Panc1 (cell line): ENCODE results near the gene ITPKB. TPM values are rescaled to one million over a fixed set of nuclear protein-coding genes. Genes with fewer than 3 reads are reported as not detected.
"Not testable (repeated sequence)": the region's sequence is repeated elsewhere in the genome, so short reads cannot be mapped to it uniquely, and the experiment has no call there.

Experiments used
- ATAC-seq: fragments of 200-7000 bp; cut with Tn5 transposase; 2 replicates; pipeline ENCODE4 v1.9.1; 2020; ENCODE audit warnings: mild to moderate bottlenecking, moderate library complexity
- BruUV-seq: library from RNA; stranded (reverse); fragments of 400-500 nt; replicated peaks from 2 replicates; lab custom pipeline; 2021; lab: Mats Ljungman, UMichigan
- CTCF ChIA-PET: fragments of 300-600 bp; sonication (Branson Sonifier 250); formaldehyde crosslinking; loops from one replicate; lab custom pipeline; 2022; ENCODE audit warnings: antibody characterized with exemption; lab: Charles Lee
- POLR2A ChIA-PET: fragments of 300-600 bp; sonication (Branson Sonifier 250); formaldehyde crosslinking; loops from one replicate; lab custom pipeline; 2022; ENCODE audit warnings: antibody characterized with exemption; lab: Charles Lee
- DNase-seq: peaks from one replicate; pipeline ENCODE4 v3.0.0-alpha.2; 2010; ENCODE audit warnings: low read depth, low spot score
- H3K27ac ChIP-seq: 2 replicates; pipeline ENCODE4 v1.5.1; 2011; ENCODE audit warnings: mild to moderate bottlenecking, low read length, inconsistent platforms
- H3K27me3 ChIP-seq: fragments of 200-500 bp; sonication (Bioruptor generic); 2 replicates; pipeline ENCODE4 v1.6.0; 2014; ENCODE audit warnings: low read length, inconsistent platforms; ENCODE audit not compliant: control insufficient read depth, insufficient read depth
- H3K36me3 ChIP-seq: fragments of 200-500 bp; sonication (Bioruptor generic); 2 replicates; pipeline ENCODE4 v1.5.1; 2014; ENCODE audit warnings: inconsistent platforms, mild to moderate bottlenecking, low read length, moderate library complexity; ENCODE audit not compliant: control insufficient read depth, insufficient read depth
- H3K4me1 ChIP-seq: 2 replicates; pipeline ENCODE4 v1.5.1; 2011; ENCODE audit warnings: inconsistent platforms, mild to moderate bottlenecking, low read length, moderate library complexity; ENCODE audit not compliant: control insufficient read depth, insufficient read depth
- H3K4me3 ChIP-seq, 2 experiments: 2 replicates each; pipeline ENCODE4 v1.5.1; 2011 to 2012; ENCODE audit warnings: low read depth in 2 of 2, low read length in 2 of 2, mild to moderate bottlenecking in 2 of 2, inconsistent platforms in 1 of 2, moderate library complexity in 1 of 2
- H3K9me3 ChIP-seq: fragments of 200-500 bp; sonication (Bioruptor generic); 2 replicates; pipeline ENCODE4 v1.5.1; 2014; ENCODE audit warnings: low read depth, mild to moderate bottlenecking, inconsistent platforms, low read length, moderate library complexity; ENCODE audit not compliant: control insufficient read depth, insufficient read depth
- CTCF ChIP-seq: fragments of 450-650 bp; IDR thresholded peaks from 2 replicates; pipeline ENCODE4 v1.5.1; 2017; ENCODE audit warnings: mild to moderate bottlenecking
- POLR2AphosphoS5 ChIP-seq: IDR thresholded peaks from 2 replicates; pipeline ENCODE4 v1.6.1; 2012; ENCODE audit warnings: mild to moderate bottlenecking, low read depth, low read length, moderate library complexity
- REST ChIP-seq, 2 experiments: IDR thresholded peaks; 2 replicates each; pipeline ENCODE4 v1.6.1; 2011 to 2012; ENCODE audit warnings: low read depth in 2 of 2, control low read depth in 1 of 2, low read length in 1 of 2, mild to moderate bottlenecking in 1 of 2, moderate library complexity in 1 of 2; ENCODE audit not compliant: insufficient read depth in 1 of 2
- SIN3A ChIP-seq: IDR thresholded peaks from 2 replicates; pipeline ENCODE4 v1.6.1; 2012; ENCODE audit warnings: low read depth, mild to moderate bottlenecking, low read length, moderate library complexity, borderline replicate concordance; ENCODE audit not compliant: insufficient read depth
- TCF7L2 ChIP-seq: IDR thresholded peaks from 2 replicates; pipeline ENCODE4 v1.6.1; 2011; ENCODE audit warnings: mild to moderate bottlenecking, low read depth, low read length, inconsistent platforms
- in situ Hi-C: cut with HindIII; loops from 2 replicates; pipeline ENCODE4 v1.10.0; 2016; ENCODE audit warnings: low sequenced_read_pairs, low pct_unique_long_range_greater_than_20kb
- intact Hi-C: fragments of 100-400 bp; cut with micrococcal nuclease; formaldehyde crosslinking; loops from one replicate; pipeline ENCODE4 v1.10.0; 2022; ENCODE audit not compliant: unreplicated experiment
- total RNA-seq: library from RNA; stranded (reverse); gene quantifications from one replicate; pipeline ENCODE4 v1.2.1, GENCODE V29; 2021; ENCODE audit not compliant: unreplicated experiment

Gene ITPKB
- total RNA-seq, 1 experiment from 2014 or later: 10.9 TPM

GRCh38 chr1:226639631-226640061 is 99.4 kb downstream of the ITPKB start:
- TF ChIP-seq POLR2AphosphoS5: no peak
- no peak for TF ChIP-seq TCF7L2
- no peak for TF ChIP-seq REST (IDR thresholded peaks at IDR 0.05; ENCODE audit: insufficient read depth in 1 of 2, low read depth in 2 of 2, low read length in 1 of 2)
- no peak for TF ChIP-seq SIN3A
- TF ChIP-seq CTCF: no peak
- Histone ChIP-seq H3K27ac (no peak overlapping the region), H3K9me3 (no peaks in the 10 kb centered on the region), H3K4me3 (no peak overlapping the region), H3K27me3 (no peaks in the 10 kb centered on the region), H3K4me1 (no peaks in the 10 kb centered on the region), H3K36me3 (no peaks in the 10 kb centered on the region)
- ChIA-PET POLR2A (no interaction called here), CTCF (no interaction called here)
- BruUV-seq: no TSS peak
- ATAC-seq: no peak
- intact Hi-C loops (no loop called here), in situ Hi-C loops (no loop called here)
- no peak for DNase-seq

- H3K9me3 ChIP-seq, DNase-seq, BruUV-seq, H3K27ac ChIP-seq, POLR2A ChIA-PET, H3K27me3 ChIP-seq, intact Hi-C loops, CTCF ChIA-PET, ATAC-seq, in situ Hi-C loops, H3K4me3 ChIP-seq, H3K4me1 ChIP-seq, H3K36me3 ChIP-seq: not testable (repeated sequence)
These were observed 99.9 kb downstream of the ITPKB start for GRCh38 chr1:226639206-226639605.

- BruUV-seq: no TSS peak
- ATAC-seq: no peak
These were observed 100.5 kb downstream of the ITPKB start for GRCh38 chr1:226638608-226639007.

More at GRCh38 chr1:226638608-226639007, 100.5 kb downstream of the ITPKB start:
- no peaks in the 10 kb centered on the region for H3K36me3 ChIP-seq
- H3K4me3 ChIP-seq: no peak overlapping the region
- no peaks in the 10 kb centered on the region for H3K9me3 ChIP-seq
- intact Hi-C loops (no loop called here), in situ Hi-C loops (no loop called here)
- CTCF ChIA-PET: no interaction called here
- no peak for DNase-seq
- TF ChIP-seq REST (IDR thresholded peaks at IDR 0.05; ENCODE audit: insufficient read depth in 1 of 2, low read depth in 2 of 2, low read length in 1 of 2) (no peak), CTCF (no peak), TCF7L2 (no peak), POLR2AphosphoS5 (no peak), SIN3A (no peak)
- no peaks in the 10 kb centered on the region; the same call in 1 of the 2 replicates for H3K4me1 ChIP-seq
- H3K27me3 ChIP-seq: no peaks in the 10 kb centered on the region
- no peak overlapping the region for H3K27ac ChIP-seq
- POLR2A ChIA-PET: no interaction called here
